Liver (tissue), 9 donors: Measurements from ENCODE around the gene ADISSP. TPM values are rescaled to one million over a fixed set of nuclear protein-coding genes. Genes with fewer than 3 reads are reported as not detected.
A peak's percentile ranks its signal among the peaks of the same experiment; 100 is the strongest.

Experiments used
- DNase-seq: peaks from one replicate; pipeline ENCODE4 v3.0.0-alpha.2; 2017; ENCODE audit warnings: low spot score
- H3K27ac ChIP-seq, 2 donors: one replicate each; pipeline ENCODE4 v1.7.0; 2013; ENCODE audit warnings: inconsistent platforms in 2 of 2, low read length in 2 of 2, control low read depth in 1 of 2, low read depth in 1 of 2, mild to moderate bottlenecking in 1 of 2
- H3K27me3 ChIP-seq, 4 donors: one replicate each; pipeline versions ENCODE4 v1.6.1 to v1.7.0; 2013; ENCODE audit warnings: low read length in 3 of 4, inconsistent platforms in 1 of 4, mild to moderate bottlenecking in 1 of 4, moderate library complexity in 1 of 4; ENCODE audit not compliant: control insufficient read depth in 4 of 4, insufficient read depth in 4 of 4
- H3K36me3 ChIP-seq, 4 donors: one replicate each; pipeline versions ENCODE4 v1.6.1 to v1.7.0; 2013; ENCODE audit warnings: low read length in 3 of 4, mild to moderate bottlenecking in 3 of 4, low read depth in 1 of 4, moderate library complexity in 1 of 4; ENCODE audit not compliant: control insufficient read depth in 4 of 4, insufficient read depth in 3 of 4
- H3K4me1 ChIP-seq, 4 donors: one replicate each; pipeline versions ENCODE4 v1.6.1 to v1.7.0; 2013; ENCODE audit warnings: low read length in 3 of 4, mild to moderate bottlenecking in 3 of 4, moderate library complexity in 1 of 4; ENCODE audit not compliant: control insufficient read depth in 4 of 4, insufficient read depth in 4 of 4
- H3K4me3 ChIP-seq, 3 donors: one replicate each; pipeline versions ENCODE4 v1.6.1 to v1.7.0; 2013; ENCODE audit warnings: low read length in 3 of 3, control low read depth in 1 of 3, low read depth in 1 of 3, mild to moderate bottlenecking in 1 of 3
- H3K9ac ChIP-seq, 2 donors: one replicate each; pipeline ENCODE4 v1.7.0; 2013; ENCODE audit warnings: low read length in 2 of 2, mild to moderate bottlenecking in 2 of 2, moderate library complexity in 2 of 2, control low read depth in 1 of 2, low read depth in 1 of 2
- H3K9me3 ChIP-seq, 4 donors: one replicate each; pipeline versions ENCODE4 v1.6.1 to v1.7.0; 2013; ENCODE audit warnings: low read length in 3 of 4; ENCODE audit not compliant: control insufficient read depth in 4 of 4
- ATF3 ChIP-seq: IDR thresholded peaks from 2 replicates; pipeline ENCODE4 v1.6.1; 2016; ENCODE audit warnings: antibody characterized with exemption
- CTCF ChIP-seq: fragments of 150-350 bp; IDR thresholded peaks from 2 replicates; pipeline ENCODE4 v1.5.1; 2017; ENCODE audit warnings: improper control_type of control experiment, low read depth, low read length; ENCODE audit not compliant: missing input control
- FOXA1 ChIP-seq: IDR thresholded peaks from 2 replicates; pipeline ENCODE4 v1.6.1; 2016; ENCODE audit warnings: antibody characterized with exemption
- FOXA2 ChIP-seq: IDR thresholded peaks from 2 replicates; pipeline ENCODE4 v1.6.1; 2016; ENCODE audit warnings: antibody characterized with exemption
- GABPA ChIP-seq, 2 donors: IDR thresholded peaks in 1 of 2; conservative IDR thresholded peaks in 1 of 2; 2 replicates each; pipeline ENCODE4 v1.6.1; 2016; ENCODE audit warnings: antibody characterized with exemption in 2 of 2, mild to moderate bottlenecking in 1 of 2, moderate library complexity in 1 of 2
- HNF4A ChIP-seq, 2 donors: conservative IDR thresholded peaks; 2 replicates each; pipeline ENCODE4 v1.6.1; 2016; ENCODE audit warnings: antibody characterized with exemption in 2 of 2, mild to moderate bottlenecking in 2 of 2
- HNF4G ChIP-seq: IDR thresholded peaks from 2 replicates; pipeline ENCODE4 v1.6.1; 2016; ENCODE audit warnings: antibody characterized with exemption
- JUND ChIP-seq, 2 donors: IDR thresholded peaks; 2 replicates each; pipeline ENCODE4 v1.6.1; 2016; ENCODE audit warnings: antibody characterized with exemption in 2 of 2
- NR2F2 ChIP-seq: IDR thresholded peaks from 2 replicates; pipeline ENCODE4 v1.6.1; 2016; ENCODE audit warnings: antibody characterized with exemption
- RXRA ChIP-seq, 2 donors: IDR thresholded peaks; 2 replicates each; pipeline ENCODE4 v1.6.1; 2017 to 2018; ENCODE audit warnings: antibody characterized with exemption in 2 of 2, mild to moderate bottlenecking in 1 of 2
- SP1 ChIP-seq: IDR thresholded peaks from 2 replicates; pipeline ENCODE4 v1.6.1; 2018; ENCODE audit warnings: antibody characterized with exemption, mild to moderate bottlenecking
- TAF1 ChIP-seq: conservative IDR thresholded peaks from 2 replicates; pipeline ENCODE4 v1.6.1; 2016; ENCODE audit warnings: antibody characterized with exemption, mild to moderate bottlenecking
- YY1 ChIP-seq: IDR thresholded peaks from 2 replicates; pipeline ENCODE4 v1.6.1; 2016; ENCODE audit warnings: antibody characterized with exemption, mild to moderate bottlenecking
- WGBS: extraction: QIAGEN DNeasy Blood & Tissue Kit; methylation state at CpG from one replicate; pipeline ENCODE4 v1.1.7; 2013; 5-methylcytosine and 5-hydroxymethylcytosine counted together
- polyA plus RNA-seq, 2 donors: library from polyadenylated mRNA; stranded (reverse) in 1 of 2; unstranded in 1 of 2; fragments of 200-250 nt in 1 of 2; fragments of >200 nt in 1 of 2; fragmentation: Nextera tagmentation in 1 of 2; extraction: Ambion mirVana in 1 of 2; gene quantifications; one replicate each; pipeline versions ENCODE4 v1.2.1 to v1.2.3, GENCODE V29; 2013 to 2015
- total RNA-seq, 2 donors: library from RNA; depleted of rRNA; stranded (reverse); fragments of >200 nt; gene quantifications; one replicate each; pipeline ENCODE4 v1.2.3, GENCODE V29; 2014
- TF ChIP-seq, protein P1 (sequence below): IDR thresholded peaks from 2 replicates; pipeline ENCODE4 v1.6.1; 2016; ENCODE audit warnings: antibody characterized with exemption, mild to moderate bottlenecking
- TF ChIP-seq, protein P2 (sequence below): IDR thresholded peaks from 2 replicates; pipeline ENCODE4 v1.6.1; 2016; ENCODE audit warnings: antibody characterized with exemption
- donor health status: healthy.
- donor health status: healthy.
- donor health status: healthy.
- donor health status: healthy.
- donor health status: healthy.

The ADISSP gene
- total and polyA plus RNA-seq, 4 donors, result 3.8 to 27.3 (median 10.4) TPM

GRCh38 chr20:3808544-3808943 lies 41.0 kb upstream of the ADISSP start:
- H3K9ac ChIP-seq, result no peak overlapping the region
- no peaks in the 10 kb centered on the region for H3K27me3 ChIP-seq
- no peak for DNase-seq
- H3K4me3 ChIP-seq, result no peak overlapping the region
- WGBS, result 85% methylated on average over 3 of the region's 3 CpGs
- peak overlapping the region; percentile 88 to 89 for H3K27ac ChIP-seq
- H3K36me3 ChIP-seq, result peaks cover 0 to 6% (median 1%) of the 10 kb centered on the region in 4 donors
- no peak for TF ChIP-seq ATF3
- no peak for TF ChIP-seq RXRA (IDR thresholded peaks at IDR 0.05)
- TF ChIP-seq TAF1, result no peak
- no peak for TF ChIP-seq SP1
- TF ChIP-seq JUND (IDR thresholded peaks at IDR 0.05), result no peak
- peaks cover 20 to 35% (median 28%) of the 10 kb centered on the region in 4 donors for H3K4me1 ChIP-seq
- no peaks in the 10 kb centered on the region for H3K9me3 ChIP-seq

DNA sequence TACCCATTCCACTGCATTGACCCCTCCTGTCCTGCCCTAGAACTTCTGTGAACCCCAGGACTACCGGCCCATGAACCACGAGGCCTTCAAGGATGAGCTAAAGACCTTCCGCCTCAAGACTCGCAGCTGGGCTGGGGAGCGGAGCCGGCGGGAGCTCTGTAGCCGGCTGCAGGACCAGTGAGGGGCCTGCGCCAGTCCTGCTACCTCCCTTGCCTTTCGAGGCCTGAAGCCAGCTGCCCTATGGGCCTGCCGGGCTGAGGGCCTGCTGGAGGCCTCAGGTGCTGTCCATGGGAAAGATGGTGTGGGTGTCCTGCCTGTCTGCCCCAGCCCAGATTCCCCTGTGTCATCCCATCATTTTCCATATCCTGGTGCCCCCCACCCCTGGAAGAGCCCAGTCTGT lies 37.2 kb upstream of the ADISSP start:
- no peak for TF ChIP-seq JUND (IDR thresholded peaks at IDR 0.05)
- TF ChIP-seq, protein P1, sequence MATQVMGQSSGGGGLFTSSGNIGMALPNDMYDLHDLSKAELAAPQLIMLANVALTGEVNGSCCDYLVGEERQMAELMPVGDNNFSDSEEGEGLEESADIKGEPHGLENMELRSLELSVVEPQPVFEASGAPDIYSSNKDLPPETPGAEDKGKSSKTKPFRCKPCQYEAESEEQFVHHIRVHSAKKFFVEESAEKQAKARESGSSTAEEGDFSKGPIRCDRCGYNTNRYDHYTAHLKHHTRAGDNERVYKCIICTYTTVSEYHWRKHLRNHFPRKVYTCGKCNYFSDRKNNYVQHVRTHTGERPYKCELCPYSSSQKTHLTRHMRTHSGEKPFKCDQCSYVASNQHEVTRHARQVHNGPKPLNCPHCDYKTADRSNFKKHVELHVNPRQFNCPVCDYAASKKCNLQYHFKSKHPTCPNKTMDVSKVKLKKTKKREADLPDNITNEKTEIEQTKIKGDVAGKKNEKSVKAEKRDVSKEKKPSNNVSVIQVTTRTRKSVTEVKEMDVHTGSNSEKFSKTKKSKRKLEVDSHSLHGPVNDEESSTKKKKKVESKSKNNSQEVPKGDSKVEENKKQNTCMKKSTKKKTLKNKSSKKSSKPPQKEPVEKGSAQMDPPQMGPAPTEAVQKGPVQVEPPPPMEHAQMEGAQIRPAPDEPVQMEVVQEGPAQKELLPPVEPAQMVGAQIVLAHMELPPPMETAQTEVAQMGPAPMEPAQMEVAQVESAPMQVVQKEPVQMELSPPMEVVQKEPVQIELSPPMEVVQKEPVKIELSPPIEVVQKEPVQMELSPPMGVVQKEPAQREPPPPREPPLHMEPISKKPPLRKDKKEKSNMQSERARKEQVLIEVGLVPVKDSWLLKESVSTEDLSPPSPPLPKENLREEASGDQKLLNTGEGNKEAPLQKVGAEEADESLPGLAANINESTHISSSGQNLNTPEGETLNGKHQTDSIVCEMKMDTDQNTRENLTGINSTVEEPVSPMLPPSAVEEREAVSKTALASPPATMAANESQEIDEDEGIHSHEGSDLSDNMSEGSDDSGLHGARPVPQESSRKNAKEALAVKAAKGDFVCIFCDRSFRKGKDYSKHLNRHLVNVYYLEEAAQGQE, result no peak
- no peak for TF ChIP-seq HNF4A (conservative IDR thresholded peaks at IDR 0.05)
- Histone ChIP-seq H3K4me1 (peaks cover 17 to 32% (median 25%) of the 10 kb centered on the region in 4 donors), H3K9ac (no peak overlapping the region), H3K9me3 (no peaks in the 10 kb centered on the region), H3K27ac (no peak overlapping the region), H3K36me3 (peaks cover 0 to 10% (median 4%) of the 10 kb centered on the region in 4 donors), H3K4me3 (no peak overlapping the region), H3K27me3 (no peaks in the 10 kb centered on the region)
- WGBS, result 96% methylated on average over 11 of the region's 11 CpGs
- no peak for DNase-seq

DNA sequence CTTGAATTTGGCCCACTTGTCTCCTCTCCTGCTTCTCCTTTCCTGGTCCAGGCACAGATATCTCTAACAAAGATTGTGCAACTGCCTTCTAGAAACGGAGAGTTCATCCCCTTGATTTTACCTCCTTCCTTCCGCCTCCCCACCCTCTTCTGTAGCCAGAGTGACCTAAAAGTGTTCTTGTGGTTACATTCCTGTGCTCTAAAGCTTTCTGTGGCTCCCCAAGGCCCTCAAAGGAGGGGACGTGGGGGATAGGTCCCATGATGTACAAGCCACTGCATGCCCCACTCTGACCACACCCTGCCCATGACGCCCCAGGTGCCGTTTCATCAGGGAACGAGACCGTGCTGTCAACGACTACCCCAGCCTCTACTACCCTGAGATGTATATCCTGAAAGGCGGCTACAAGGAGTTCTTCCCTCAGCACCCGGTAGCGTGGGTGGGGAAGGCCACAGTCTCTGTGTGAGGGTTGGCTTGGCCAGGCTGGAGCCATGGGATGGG lies 36.8 kb upstream of the ADISSP start:
- Histone ChIP-seq H3K27me3 (no peaks in the 10 kb centered on the region), H3K27ac (no peak overlapping the region), H3K4me3 (no peak overlapping the region), H3K9me3 (no peaks in the 10 kb centered on the region), H3K4me1 (peaks cover 17 to 35% (median 25%) of the 10 kb centered on the region in 4 donors), H3K36me3 (peaks cover 0 to 10% (median 4%) of the 10 kb centered on the region in 4 donors), H3K9ac (no peak overlapping the region)
- TF ChIP-seq NR2F2 (no peak), CTCF (no peak), JUND (IDR thresholded peaks at IDR 0.05) (no peak), RXRA (IDR thresholded peaks at IDR 0.05) (no peak), GABPA (IDR thresholded peaks at IDR 0.05 in 1 of 2, conservative IDR thresholded peaks at IDR 0.05 in 1 of 2) (no peak), FOXA2 (no peak), HNF4G (no peak), YY1 (no peak), FOXA1 (no peak)
- TF ChIP-seq, protein P2, sequence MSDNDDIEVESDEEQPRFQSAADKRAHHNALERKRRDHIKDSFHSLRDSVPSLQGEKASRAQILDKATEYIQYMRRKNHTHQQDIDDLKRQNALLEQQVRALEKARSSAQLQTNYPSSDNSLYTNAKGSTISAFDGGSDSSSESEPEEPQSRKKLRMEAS, result no peak
- 89% methylated on average over 11 of the region's 11 CpGs for WGBS
- DNase-seq, result no peak
